HG02943 (cell line): ENCODE results near the gene CHRM2.

ENCODE experiments used
- ATAC-seq: cut with Tn5 transposase; IDR thresholded peaks from one replicate; pipeline ENCODE4 v1.9.1; 2021; ENCODE audit warnings: mild to moderate bottlenecking, low read depth, moderate library complexity; ENCODE audit not compliant: unreplicated experiment

The CHRM2 gene

DNA sequence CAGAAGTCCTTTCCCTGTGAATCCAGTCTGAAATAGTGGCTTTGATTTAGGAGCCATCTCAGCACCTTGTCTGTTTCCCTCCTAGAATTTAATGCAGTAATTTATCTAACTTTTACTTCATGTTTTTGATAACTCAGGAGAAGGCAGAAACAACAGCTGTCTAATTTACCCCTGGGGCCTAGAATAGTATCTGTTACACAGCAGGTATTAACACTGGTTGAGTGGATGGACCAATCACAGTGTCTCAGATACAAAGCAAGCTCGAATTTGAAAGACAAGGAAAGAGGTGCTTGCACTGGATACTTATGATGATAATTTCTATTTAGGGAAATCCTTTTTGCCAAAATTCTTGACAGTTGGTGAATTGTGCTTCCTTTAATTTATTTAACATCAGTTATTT lies 23.4 kb downstream of the CHRM2 start:
- no peak for ATAC-seq

DNA sequence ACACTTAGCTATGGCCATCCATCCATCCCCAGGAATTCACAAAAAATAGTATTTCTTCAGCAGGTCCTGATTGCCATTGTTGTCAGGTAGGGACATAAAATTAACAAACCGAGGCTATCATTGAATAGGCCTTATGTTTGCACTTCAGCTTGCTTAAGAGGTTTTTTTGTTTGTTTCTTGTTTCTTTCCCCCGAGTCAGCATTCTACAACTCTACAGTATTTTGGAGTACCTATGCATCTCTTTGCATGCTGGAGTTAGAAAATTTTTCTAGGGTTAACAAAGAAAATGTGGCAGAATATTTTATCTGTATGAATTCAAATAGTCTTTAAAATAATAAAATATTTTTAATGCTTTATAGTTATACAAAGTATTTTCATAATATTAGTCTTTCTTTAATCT lies 26.3 kb downstream of the CHRM2 start:
- ATAC-seq, result no peak

DNA sequence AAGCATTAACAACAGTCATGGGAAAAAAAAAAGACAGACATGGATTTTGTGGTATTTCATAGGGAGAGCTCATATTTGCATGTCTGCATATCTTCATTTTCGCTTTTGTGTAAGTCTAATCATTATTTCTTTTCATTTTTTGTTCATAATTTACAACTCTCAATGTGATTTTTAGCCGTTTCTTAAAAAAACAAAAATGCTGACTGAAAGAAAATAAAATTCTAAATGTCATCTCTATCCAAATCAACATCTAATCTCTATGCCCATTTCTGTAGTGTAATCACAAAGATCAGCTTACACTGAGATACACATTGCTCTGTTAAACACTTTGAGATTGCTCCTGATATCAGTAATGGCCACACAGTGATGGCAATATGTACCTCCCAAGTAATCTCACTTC lies 29.2 kb downstream of the CHRM2 start:
- ATAC-seq, result no peak

DNA sequence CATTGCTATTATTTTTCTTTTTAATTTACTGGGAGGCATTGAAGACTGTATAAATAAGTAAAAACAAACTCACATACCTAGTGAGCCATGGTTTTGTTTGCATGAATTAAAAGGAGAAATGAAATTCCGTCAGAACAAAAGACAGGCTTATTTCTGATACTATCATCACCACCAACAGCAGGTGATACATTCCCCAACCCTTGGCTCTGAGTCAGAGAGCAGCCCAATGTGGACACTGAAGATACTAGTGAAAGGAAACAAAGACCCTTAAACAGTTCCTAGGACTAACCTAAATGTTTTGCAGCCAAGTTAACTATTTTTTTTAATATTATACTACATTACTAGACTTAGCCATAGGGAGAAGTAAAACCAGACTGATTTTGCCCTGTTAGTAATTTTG lies 31.6 kb downstream of the CHRM2 start:
- ATAC-seq, result no peak

DNA sequence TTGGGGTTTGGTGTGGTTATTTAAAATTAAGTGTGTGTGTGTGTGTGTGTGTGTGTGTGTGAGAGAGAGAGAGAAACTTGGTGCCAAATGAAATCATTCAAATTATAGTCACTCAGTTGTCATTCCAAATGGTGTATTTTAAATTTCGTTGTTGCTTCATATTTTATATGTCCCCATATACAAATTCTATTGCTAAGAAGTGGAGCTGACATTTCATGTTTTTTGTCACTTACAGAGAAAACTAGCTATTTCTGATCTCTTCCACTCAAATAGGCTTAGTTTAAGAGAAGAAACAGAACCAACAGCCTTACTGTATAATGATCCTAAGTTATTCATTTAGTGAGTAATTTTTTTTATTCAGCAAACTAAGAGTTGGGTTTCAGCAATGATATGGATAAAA lies 42.3 kb downstream of the CHRM2 start:
- no peak for ATAC-seq

DNA sequence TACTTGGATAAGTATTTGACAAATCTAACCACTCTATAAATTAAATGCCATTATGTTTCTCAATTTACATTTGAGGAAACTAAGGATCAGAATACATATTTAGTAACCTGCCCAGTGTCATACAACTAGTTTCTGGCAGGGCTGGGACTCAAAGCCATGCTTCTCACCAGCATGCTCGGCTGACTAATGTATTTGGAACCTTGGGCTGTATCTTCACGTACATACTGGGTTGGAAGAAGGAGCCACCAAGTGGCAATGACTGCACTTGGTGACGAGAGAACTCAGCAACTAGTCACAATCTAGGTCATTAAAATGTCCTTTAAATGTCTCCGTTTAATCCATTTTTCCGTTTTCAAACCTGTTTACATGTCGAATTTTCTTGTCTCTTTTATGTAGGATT lies 42.9 kb downstream of the CHRM2 start:
- no peak for ATAC-seq

DNA sequence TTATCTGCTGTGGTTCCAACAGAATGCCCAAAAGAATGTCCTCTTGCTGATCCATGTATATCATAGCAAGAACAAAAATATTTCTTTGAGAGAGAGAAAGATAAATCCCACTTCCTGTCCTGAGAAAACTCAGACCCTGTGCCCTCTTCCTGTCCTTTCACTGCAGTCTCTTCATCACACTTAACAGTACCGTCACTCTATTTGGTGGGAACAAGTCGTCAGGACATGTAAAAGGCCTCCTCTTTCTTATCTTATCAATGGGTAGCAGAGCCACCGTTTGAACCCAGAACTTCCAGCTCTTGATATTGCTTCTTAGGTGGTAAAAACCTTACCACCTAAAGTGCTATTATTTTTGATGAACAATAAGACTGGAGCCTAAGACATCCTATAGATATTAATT lies 43.9 kb downstream of the CHRM2 start:
- ATAC-seq, result no peak

DNA sequence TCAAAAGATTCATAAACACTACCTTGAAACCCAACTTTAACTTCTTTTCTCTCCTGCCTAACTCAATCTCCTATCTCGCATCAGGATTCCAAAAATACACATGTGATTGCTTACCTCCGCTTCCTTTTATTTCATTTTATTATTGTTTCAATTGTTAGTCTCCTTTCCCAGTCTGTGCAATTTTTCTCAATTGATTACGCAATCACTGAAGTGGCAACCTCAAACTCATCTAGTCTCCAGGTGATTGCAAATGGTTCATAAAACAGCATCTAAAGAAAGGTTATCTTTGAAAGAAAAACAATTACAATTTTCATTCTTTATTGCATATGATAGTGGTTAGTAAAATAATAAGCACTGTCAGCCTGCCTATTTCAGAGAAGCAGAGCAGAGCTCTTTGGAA lies 45.6 kb downstream of the CHRM2 start:
- ATAC-seq, result no peak

DNA sequence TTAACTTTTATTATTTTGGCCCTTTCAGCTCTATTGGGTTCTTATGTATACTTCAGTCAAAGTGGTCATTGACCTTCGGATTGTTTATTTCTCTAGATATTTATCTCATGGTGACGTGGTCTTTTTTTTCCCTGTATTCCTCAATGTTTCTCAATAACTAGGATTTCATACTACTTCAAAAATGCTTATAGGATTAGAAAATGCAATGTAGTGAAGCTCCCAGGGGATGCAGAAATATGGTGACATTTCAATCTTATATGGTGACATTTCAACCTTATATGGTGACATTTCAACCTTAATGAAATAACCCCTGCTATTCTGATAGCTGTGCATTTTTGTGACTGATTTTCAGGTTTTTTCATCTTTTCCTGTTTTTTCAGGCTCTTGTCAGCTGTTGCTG lies 51.4 kb downstream of the CHRM2 start:
- no peak for ATAC-seq

DNA sequence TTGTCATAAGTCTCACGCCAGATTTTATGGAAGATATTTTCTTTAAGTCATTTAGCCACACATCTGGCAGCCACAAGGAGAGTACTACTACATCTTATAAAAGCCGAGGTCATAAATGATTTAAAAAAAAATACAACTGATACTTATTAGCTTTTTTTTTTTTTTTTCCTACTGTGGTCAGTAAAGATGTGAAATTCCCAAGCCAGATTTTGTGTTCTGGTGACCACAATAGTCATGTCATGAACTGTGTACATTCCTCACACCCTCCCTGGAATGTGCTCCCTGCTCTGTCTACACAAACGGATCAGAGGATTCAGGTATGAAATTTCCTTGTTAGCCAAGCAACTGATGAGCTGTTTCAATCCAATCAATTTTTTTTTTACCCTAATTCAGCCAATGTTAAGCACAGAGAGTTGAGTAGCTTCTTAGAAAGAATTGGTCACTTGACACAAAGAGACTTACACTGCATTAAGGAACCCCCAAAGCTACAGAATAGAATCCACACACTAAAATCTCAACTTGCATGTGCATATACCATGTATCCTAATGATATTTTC lies 54.7 kb downstream of the CHRM2 start:
- no peak for ATAC-seq

DNA sequence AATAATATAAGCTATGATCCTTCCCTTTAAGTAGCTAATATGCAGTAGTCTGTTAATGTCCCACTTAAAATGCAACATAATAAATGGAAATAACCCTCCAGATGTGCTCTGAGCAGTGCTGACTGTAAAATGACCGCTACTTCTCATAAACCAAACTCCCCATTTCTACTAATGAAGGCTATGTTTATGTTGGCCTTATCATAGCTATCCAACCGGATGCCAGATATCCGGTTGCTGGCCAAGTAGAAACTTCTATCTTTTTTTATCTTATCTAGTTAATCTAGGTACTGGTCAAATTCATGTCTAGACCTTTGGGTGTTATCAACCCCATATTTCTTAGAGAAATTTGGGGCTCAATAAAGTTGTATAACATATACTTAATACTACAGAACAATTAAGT lies 56.6 kb downstream of the CHRM2 start:
- no peak for ATAC-seq

DNA sequence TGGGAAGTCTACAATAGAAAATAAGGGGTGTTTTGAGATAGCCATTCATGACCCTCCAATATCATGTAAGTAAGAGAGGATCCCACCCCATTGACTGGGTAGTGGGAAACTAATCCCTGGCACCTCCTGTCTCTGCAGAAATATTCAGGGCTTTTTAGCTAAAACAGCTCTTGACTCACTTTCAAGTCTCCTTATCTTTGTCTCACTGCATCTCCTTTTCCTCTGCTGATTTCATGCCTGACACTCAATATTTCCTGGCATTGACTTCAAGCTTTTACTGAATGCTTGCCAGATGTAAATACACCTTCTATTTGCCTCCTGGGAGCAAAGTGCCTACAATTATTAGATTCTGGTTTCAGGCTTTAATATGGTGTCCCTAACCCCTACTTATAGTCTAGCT lies 57.1 kb downstream of the CHRM2 start:
- ATAC-seq, result no peak

DNA sequence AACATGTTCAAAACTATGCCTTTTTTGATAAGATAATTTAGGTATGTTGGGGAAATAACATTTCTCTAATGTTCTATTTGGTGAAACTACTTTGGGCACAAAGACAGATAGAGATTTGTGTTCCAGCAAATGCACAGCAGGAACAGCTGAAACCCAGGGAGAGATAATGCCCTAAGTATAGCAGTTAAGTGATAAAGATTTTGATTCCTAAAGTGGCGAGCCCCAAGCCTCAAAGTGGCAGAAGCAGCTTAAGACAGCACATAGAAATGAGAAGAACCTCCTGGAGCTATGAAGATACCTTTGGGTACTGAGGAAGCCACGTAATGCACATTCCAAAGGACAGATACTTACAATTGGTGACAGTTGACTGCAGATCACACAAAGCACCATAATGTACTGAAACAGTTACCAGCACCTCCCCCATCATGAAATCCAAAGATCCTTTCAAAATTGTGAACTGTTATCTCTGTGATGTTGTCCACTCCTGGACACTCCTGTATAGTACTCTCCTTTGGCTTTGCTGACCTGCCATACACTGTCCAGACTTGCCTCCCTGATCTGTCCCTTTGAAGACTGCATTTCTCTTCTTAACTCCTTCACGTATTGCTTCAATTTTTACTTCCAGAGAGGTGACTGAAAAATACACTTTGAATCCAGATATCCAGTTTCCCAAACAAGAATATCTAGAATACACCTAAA lies 62.9 kb downstream of the CHRM2 start:
- ATAC-seq, result no peak

DNA sequence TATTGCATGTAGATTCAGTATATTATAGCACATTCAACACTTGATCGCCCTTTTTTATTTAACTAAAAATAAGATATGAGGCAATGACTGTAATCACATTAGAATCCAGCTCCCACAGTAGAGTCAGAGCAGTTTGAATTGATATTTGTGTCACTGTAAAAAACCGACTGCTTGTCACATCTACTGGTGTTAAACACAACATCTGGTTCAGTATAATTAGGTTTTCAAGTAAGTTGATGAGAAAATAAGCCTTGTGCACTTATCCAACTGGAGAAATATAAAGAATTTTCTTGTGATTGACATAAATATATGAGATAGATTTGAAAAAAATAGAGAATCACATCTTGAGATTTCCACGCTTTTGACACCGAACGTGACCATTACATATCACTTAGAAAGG lies 69.0 kb downstream of the CHRM2 start:
- ATAC-seq, result no peak

DNA sequence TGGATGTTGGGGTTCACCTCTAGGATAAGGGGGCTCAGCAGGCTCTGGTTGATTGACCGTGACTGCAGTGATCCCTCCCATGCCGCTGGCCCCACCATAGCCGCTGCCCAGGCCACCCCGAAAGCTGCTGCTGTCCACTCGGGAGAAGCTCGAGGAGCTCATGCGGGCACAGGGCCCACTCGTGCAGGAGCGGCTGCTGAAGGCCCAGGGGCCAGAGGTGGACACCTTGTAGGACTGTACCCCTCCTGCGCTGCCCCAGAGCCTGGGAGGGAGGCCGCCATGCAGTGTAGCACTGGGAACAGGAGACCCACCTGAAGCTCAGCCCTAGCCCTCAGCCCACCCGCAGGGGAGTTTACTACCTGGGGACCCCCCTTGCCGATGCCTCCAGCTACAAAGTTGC lies 70.0 kb downstream of the CHRM2 start:
- ATAC-seq, result no peak

DNA sequence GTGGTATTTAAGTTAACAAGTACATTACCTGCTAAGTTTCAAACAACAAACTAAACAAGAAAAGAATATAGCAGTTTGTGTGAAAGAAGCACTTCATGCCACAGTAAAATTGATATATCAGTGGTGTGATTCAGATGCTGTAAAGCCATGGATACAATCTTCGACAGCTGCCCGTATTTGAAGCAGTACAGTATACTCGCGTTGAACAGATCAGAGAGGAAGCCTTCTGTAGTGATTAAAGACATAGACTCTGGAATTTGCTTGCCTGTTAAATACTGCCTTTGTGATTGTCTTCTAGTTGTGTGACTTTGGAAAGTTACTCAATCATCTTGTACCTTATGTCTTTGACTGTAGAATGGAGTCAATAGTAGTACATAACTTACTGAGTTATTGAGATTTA lies 71.7 kb downstream of the CHRM2 start:
- no peak for ATAC-seq

DNA sequence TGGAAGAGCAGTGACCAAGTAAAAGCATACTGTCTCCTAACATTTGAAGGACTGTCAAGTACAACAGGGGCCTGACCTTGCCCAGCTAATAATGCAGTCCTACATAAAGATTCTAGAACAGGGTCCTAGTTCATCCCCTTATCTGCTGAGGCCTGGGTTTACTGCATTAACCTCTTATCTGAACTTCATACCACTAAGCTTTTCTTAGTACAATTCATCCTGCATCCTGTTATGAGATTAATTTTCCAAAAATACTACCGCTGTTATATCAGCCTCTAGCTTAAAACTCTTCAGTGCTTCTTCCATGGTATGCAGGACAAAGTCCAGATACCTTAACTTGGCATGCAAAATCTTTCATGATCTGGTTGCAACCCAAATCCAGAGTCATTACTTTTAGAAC lies 72.5 kb downstream of the CHRM2 start:
- ATAC-seq, result no peak

DNA sequence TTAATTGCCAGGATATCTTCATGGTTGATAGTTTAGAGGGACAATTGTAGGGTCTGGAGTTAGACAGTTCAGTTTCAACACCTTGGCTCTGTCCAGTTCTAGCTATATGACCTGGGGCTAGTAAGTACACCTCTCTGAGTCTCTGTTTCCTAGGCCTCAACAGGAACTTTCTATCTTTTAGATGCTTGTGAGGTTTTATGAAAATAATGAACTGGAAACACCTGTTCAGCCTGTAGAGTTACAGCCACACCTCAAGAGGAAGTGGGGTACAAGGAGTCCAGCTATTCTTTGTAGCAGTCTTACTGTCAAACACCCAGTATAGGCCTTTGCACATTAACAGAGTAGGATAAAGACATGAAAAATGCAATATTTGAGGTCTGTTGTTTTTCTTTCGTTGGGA lies 73.4 kb downstream of the CHRM2 start:
- ATAC-seq, result no peak

DNA sequence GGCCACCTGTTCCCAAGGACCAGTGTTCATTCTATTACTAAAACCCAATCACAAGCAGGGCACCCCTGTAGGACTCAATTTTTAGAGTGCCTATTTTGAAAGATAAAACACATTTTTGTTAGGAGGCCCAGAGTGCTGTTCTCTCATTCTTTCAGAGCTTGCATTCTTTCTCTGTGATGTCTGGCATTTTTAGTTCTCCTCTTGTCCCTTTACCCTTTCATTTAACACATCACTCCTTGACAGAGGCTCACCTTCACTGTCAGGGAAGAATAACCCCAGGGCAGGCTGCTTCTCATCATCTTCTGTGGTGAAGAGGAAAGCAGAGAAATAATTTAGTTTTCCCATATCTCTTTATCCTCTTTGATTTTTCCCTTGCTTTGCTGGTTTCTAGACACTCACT lies 73.9 kb downstream of the CHRM2 start:
- no peak for ATAC-seq

DNA sequence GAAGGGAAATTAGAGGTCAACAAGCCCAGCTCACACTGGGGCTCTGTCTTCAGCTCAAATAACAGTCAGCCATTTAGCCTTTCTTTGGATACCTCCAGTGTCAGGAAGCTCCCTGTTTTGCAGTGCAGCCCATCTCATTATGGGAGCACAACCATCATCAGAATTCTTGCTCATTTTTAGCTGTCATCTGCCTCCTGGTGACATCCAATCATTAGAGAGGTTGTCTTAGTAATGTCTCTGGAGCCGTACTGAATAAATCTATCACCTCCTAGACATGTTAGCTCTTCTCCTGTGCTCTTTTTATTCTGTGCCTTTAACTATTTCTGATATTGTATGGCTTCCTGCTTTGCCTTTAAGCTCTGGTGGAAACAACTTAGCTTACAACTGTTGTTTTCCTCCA lies 74.5 kb downstream of the CHRM2 start:
- no peak for ATAC-seq

DNA sequence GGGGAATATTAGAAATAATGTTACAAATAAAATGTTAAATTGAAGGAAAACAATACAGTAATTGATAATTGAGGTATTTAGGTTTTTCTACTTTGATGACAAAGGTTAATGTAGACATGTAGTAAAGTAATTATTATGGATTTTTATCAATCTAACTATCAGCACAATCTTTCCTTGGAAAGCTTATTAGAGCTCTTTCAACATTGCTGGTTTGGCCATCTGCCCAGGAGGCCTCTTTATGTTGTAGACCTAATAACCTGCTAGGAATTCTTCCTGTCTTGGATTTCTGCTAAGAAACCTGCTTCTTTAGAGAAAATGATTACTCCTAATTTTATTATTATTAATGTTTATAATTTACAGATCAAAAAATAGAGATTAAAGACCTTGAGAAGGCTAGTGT lies 78.9 kb downstream of the CHRM2 start:
- no peak for ATAC-seq

DNA sequence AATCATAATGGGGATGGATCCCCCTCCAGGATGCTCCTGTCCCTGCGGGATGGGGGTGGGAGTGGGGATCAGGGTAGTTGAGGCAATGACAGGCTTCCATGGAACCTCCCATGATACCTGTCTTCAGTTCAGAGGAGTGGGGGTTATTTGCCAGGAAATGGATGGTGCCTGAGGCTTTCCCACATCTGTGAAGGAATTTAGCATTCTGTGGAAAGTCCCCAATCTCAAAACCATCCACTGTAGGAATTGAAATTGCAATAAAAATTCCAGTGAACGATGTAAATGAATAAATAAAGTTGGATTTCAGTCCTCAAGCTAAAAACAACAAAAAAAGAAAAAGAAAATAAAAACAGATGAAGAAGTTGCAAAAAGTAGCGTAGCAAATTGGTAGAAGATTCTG lies 81.9 kb downstream of the CHRM2 start:
- ATAC-seq, result no peak

DNA sequence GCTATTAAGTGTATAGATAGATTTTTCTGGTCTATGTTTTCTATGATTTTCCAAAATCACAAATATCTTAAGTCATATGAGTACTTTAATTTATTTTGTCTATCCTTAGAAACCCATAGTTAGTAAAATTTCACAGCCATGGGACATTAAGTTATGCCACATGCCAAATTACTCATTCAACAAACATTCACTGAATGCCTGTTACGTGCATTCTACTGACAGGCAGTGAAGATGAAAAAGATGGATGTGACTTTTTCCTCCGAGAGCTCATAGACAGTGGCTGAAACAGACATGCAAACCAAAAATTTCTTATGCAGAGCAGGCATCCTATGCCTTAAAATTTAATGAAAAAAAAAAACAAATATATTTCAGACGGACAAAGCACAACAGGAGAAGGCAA lies 84.9 kb downstream of the CHRM2 start:
- no peak for ATAC-seq
